Fibroblast of lung (primary cell): ENCODE results near the gene FBXL14. TPM values are rescaled to one million over a fixed set of nuclear protein-coding genes. Genes with fewer than 3 reads are reported as not detected.

Source experiments
- DNase-seq, 2 donors: peaks; one replicate each; pipeline versions ENCODE4 v3.0.0 to v3.0.0-alpha.2; 2010; ENCODE audit warnings: low read depth in 2 of 2
- H2AFZ ChIP-seq: 2 replicates; pipeline ENCODE4 v1.5.1; 2012; ENCODE audit warnings: low read length, control low read depth, inconsistent platforms
- H3K27ac ChIP-seq: 2 replicates; pipeline ENCODE4 v1.5.1; 2011; ENCODE audit warnings: low read length, control low read depth; ENCODE audit not compliant: insufficient read depth
- H3K27me3 ChIP-seq: 2 replicates; pipeline ENCODE4 v1.5.1; 2011; ENCODE audit warnings: mild to moderate bottlenecking, low read length; ENCODE audit not compliant: control insufficient read depth, insufficient read depth
- H3K36me3 ChIP-seq: 2 replicates; pipeline ENCODE4 v1.5.1; 2011; ENCODE audit warnings: low read length; ENCODE audit not compliant: control insufficient read depth, insufficient read depth
- H3K4me1 ChIP-seq: 2 replicates; pipeline ENCODE4 v1.5.1; 2011; ENCODE audit warnings: low read length; ENCODE audit not compliant: control insufficient read depth, insufficient read depth; ENCODE audit errors: extremely low read depth
- H3K4me2 ChIP-seq: 2 replicates; pipeline ENCODE4 v1.5.1; 2011; ENCODE audit warnings: low read length, control low read depth; ENCODE audit not compliant: insufficient read depth; ENCODE audit errors: extremely low read depth
- H3K4me3 ChIP-seq, 4 experiments: fragments of 200-600 bp in 1 of 4; sonication (generic) in 1 of 4; replicated peaks in 1 of 4; 2 replicates each; pipeline ENCODE4 v1.5.1; 2011 to 2016; ENCODE audit warnings: low read length in 4 of 4, low read depth in 3 of 4, mild to moderate bottlenecking in 3 of 4, control low read depth in 2 of 4, inconsistent platforms in 1 of 4, mixed read lengths in 1 of 4; ENCODE audit not compliant: insufficient read depth in 1 of 4; ENCODE audit errors: control extremely low read depth in 1 of 4
- H3K79me2 ChIP-seq: 2 replicates; pipeline ENCODE4 v1.5.1; 2012; ENCODE audit warnings: mild to moderate bottlenecking, low read length, inconsistent platforms; ENCODE audit not compliant: control insufficient read depth, insufficient read depth
- H3K9ac ChIP-seq: 2 replicates; pipeline ENCODE4 v1.5.1; 2011; ENCODE audit warnings: mild to moderate bottlenecking, low read length, control low read depth; ENCODE audit not compliant: insufficient read depth
- H3K9me3 ChIP-seq: 2 replicates; pipeline ENCODE4 v1.5.1; 2012; ENCODE audit warnings: low read depth, low read length; ENCODE audit not compliant: control insufficient read depth, insufficient read depth
- H4K20me1 ChIP-seq: 2 replicates; pipeline ENCODE4 v1.5.1; 2011; ENCODE audit warnings: low read length; ENCODE audit not compliant: control insufficient read depth, insufficient read depth; ENCODE audit errors: extremely low read depth
- CTCF ChIP-seq, 2 donors: IDR thresholded peaks in 1 of 2; conservative IDR thresholded peaks in 1 of 2; 1 replicate in 1 of 2; 2 replicates in 1 of 2; pipeline ENCODE4 v1.5.1; 2011 to 2012; ENCODE audit warnings: low read length in 2 of 2, control low read depth in 1 of 2, inconsistent platforms in 1 of 2, low read depth in 1 of 2, mild to moderate bottlenecking in 1 of 2
- EZH2 ChIP-seq: IDR thresholded peaks from 2 replicates; pipeline ENCODE4 v1.5.1; 2012; ENCODE audit warnings: low read length, control low read depth, mild to moderate bottlenecking; ENCODE audit errors: missing control alignments
- polyA plus RNA-seq, 2 donors: library from polyadenylated mRNA; depleted of rRNA in 1 of 2; stranded (reverse) in 1 of 2; unstranded in 1 of 2; fragments of >200 nt; gene quantifications; 2 replicates each; pipeline ENCODE4 v1.2.1, GENCODE V29; 2011 to 2012; ENCODE audit warnings: missing spikeins in 1 of 2
- total RNA-seq: library from RNA; depleted of rRNA; stranded (reverse); fragments of >200 nt; gene quantifications from 2 replicates; pipeline ENCODE4 v1.2.1, GENCODE V29; 2014

Gene FBXL14
- total and polyA plus RNA-seq, 2 donors (not counting 1 experiment from before 2014, with no cell fraction given), result 2.6 to 6.4 TPM

GRCh38 chr12:1531654-1532374 is 62.6 kb downstream of the FBXL14 start:
- no peaks in the 10 kb centered on the region for H3K36me3 ChIP-seq
- H3K27me3 ChIP-seq, result no peaks in the 10 kb centered on the region
- peaks cover 21% of the 10 kb centered on the region for H3K4me1 ChIP-seq
- H4K20me1 ChIP-seq, result no peaks in the 10 kb centered on the region
- peak overlapping the region; percentile 60 to 77 (median 69) for H3K4me3 ChIP-seq
- peak overlapping the region; percentile 84 for H3K4me2 ChIP-seq
- H3K9me3 ChIP-seq, result no peaks in the 10 kb centered on the region
- peak overlapping the region; percentile 53 for H3K27ac ChIP-seq
- peak overlapping the region; percentile 51 for H3K9ac ChIP-seq
- H3K79me2 ChIP-seq, result peaks cover 71% of the 10 kb centered on the region
- TF ChIP-seq EZH2 (no peak), CTCF (conservative IDR thresholded peaks at IDR 0.05 in 1 of 2, IDR thresholded peaks at IDR 0.05 in 1 of 2; ENCODE audit: low read depth in 1 of 2, low read length in 2 of 2) (no peak)
- H2AFZ ChIP-seq, result no peak overlapping the region
- DNase-seq, result no peak

GRCh38 chr12:1531153-1531653 is 63.2 kb downstream of the FBXL14 start:
- Histone ChIP-seq H3K36me3 (no peaks in the 10 kb centered on the region), H4K20me1 (no peaks in the 10 kb centered on the region), H3K27ac (peak overlapping the region; percentile 53), H3K4me1 (peaks cover 21% of the 10 kb centered on the region), H3K4me2 (peak overlapping the region; percentile 84), H3K9ac (peak overlapping the region; percentile 51), H2AFZ (no peak overlapping the region), H3K9me3 (no peaks in the 10 kb centered on the region), H3K4me3 (peak overlapping the region; percentile 60 to 77 (median 69)), H3K79me2 (peaks cover 64% of the 10 kb centered on the region), H3K27me3 (no peaks in the 10 kb centered on the region)
- TF ChIP-seq CTCF (conservative IDR thresholded peaks at IDR 0.05 in 1 of 2, IDR thresholded peaks at IDR 0.05 in 1 of 2; ENCODE audit: low read depth in 1 of 2, low read length in 2 of 2) (no peak), EZH2 (no peak)
- no peak for DNase-seq

GRCh38 chr12:1530592-1531152 is 63.7 kb downstream of the FBXL14 start:
- TF ChIP-seq CTCF (conservative IDR thresholded peaks at IDR 0.05 in 1 of 2, IDR thresholded peaks at IDR 0.05 in 1 of 2; ENCODE audit: low read depth in 1 of 2, low read length in 2 of 2), result no peak
- TF ChIP-seq EZH2, result no peak
- H3K4me1 ChIP-seq, result peaks cover 21% of the 10 kb centered on the region
- no peak overlapping the region for H2AFZ ChIP-seq
- H3K27ac ChIP-seq, result peak overlapping the region; percentile 53
- H3K4me2 ChIP-seq, result no peak overlapping the region
- H3K79me2 ChIP-seq, result peaks cover 59% of the 10 kb centered on the region
- peak overlapping the region in 3 of 4 experiments; percentile 62 to 77 (median 76) for H3K4me3 ChIP-seq
- no peaks in the 10 kb centered on the region for H3K27me3 ChIP-seq
- H3K9ac ChIP-seq, result peak overlapping the region; percentile 59
- H3K36me3 ChIP-seq, result no peaks in the 10 kb centered on the region
- DNase-seq, result no peak
- no peaks in the 10 kb centered on the region for H3K9me3 ChIP-seq
- no peaks in the 10 kb centered on the region for H4K20me1 ChIP-seq
